Left ventricle myocardium inferior (tissue), 1 donor: ENCODE results near the gene ELMOD2. TPM values are rescaled to one million over a fixed set of nuclear protein-coding genes. Genes with fewer than 3 reads are reported as not detected.

Source experiments
- DNase-seq: peaks from one replicate; pipeline ENCODE4 v3.0.0-alpha.2; 2020
- H3K27ac ChIP-seq: fragments of 200-600 bp; replicated peaks from 2 replicates; pipeline ENCODE4 v1.8.0; 2021
- H3K27me3 ChIP-seq: fragments of 200-600 bp; 2 replicates; pipeline ENCODE4 v1.8.0; 2021; ENCODE audit warnings: low read depth
- H3K36me3 ChIP-seq: fragments of 200-600 bp; 2 replicates; pipeline ENCODE4 v1.8.0; 2021
- H3K4me1 ChIP-seq: fragments of 200-600 bp; 2 replicates; pipeline ENCODE4 v1.8.0; 2021
- H3K4me3 ChIP-seq: fragments of 200-600 bp; 2 replicates; pipeline ENCODE4 v1.8.0; 2021; ENCODE audit warnings: mild to moderate bottlenecking, moderate library complexity
- H3K9me3 ChIP-seq: fragments of 200-600 bp; replicated peaks from 2 replicates; pipeline ENCODE4 v1.8.0; 2021
- CTCF ChIP-seq: fragments of 200-600 bp; IDR thresholded peaks from 2 replicates; pipeline ENCODE4 v1.8.0; 2021; ENCODE audit warnings: antibody characterized with exemption, mild to moderate bottlenecking, borderline replicate concordance
- intact Hi-C: fragments of 100-400 bp; cut with micrococcal nuclease; formaldehyde crosslinking; loops from one replicate; pipeline ENCODE4 v1.11.0; 2022
- total RNA-seq: library from RNA; stranded (reverse); fragmentation: NEBNext Ultra II Directional; extraction: Animal tissue kit (Norgen Biotek cat#: 25700); gene quantifications from one replicate; pipeline ENCODE4 v1.2.1, GENCODE V29; 2021
- donor health status: DM: no; HTN: yes; CAD: no; lungs with severe emphysema.

Gene ELMOD2
- total RNA-seq, 1 donor from 2014 or later = 16.8 TPM

DNA sequence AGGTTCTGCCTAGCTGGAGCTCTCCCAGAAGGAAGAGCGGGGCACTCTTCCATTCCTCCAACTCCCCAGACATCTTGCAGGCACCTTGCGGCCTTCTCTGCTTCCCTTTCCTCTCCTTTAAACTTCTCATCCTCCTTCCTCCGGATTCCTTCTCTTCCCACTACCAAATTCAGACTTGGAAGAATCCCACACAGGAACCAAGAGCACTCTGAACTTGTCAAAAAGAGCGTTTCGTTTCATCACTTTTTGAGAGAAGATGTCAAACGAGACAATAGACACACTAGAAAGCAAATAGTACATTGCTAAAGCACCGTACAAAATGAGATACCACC is 45.3 kb downstream of the ELMOD2 start:
- Histone ChIP-seq H3K27me3 (peaks cover 64% of the 10 kb centered on the region), H3K9me3 (peaks cover 13% of the 10 kb centered on the region), H3K36me3 (no peaks in the 10 kb centered on the region), H3K4me3 (peak overlapping the region; percentile 70), H3K4me1 (peaks cover 22% of the 10 kb centered on the region), H3K27ac (no peak overlapping the region)
- DNase-seq = no peak
- no peak for TF ChIP-seq CTCF
- intact Hi-C loops = no loop called here

- Histone ChIP-seq H3K27me3 (peaks cover 68% of the 10 kb centered on the region), H3K4me1 (peaks cover 22% of the 10 kb centered on the region), H3K27ac (no peak overlapping the region), H3K9me3 (peaks cover 13% of the 10 kb centered on the region), H3K36me3 (no peaks in the 10 kb centered on the region), H3K4me3 (no peak overlapping the region)
- TF ChIP-seq CTCF = no peak
- intact Hi-C loops = no loop called here
- no peak for DNase-seq
These were observed 47.7 kb downstream of the ELMOD2 start for GRCh38 chr4:140571620-140572019.

- Histone ChIP-seq H3K4me1 (no peaks in the 10 kb centered on the region), H3K4me3 (no peak overlapping the region), H3K27ac (no peak overlapping the region), H3K27me3 (peaks cover 75% of the 10 kb centered on the region), H3K9me3 (peaks cover 13% of the 10 kb centered on the region), H3K36me3 (no peaks in the 10 kb centered on the region)
- DNase-seq = no peak
- TF ChIP-seq CTCF = no peak
- intact Hi-C loops = no loop called here
These were observed 51.5 kb downstream of the ELMOD2 start for GRCh38 chr4:140575489-140575888.

- Histone ChIP-seq H3K27ac (no peak overlapping the region), H3K4me1 (no peaks in the 10 kb centered on the region), H3K27me3 (peaks cover 71% of the 10 kb centered on the region), H3K36me3 (no peaks in the 10 kb centered on the region), H3K9me3 (no peaks in the 10 kb centered on the region), H3K4me3 (no peak overlapping the region)
- no peak for TF ChIP-seq CTCF
- intact Hi-C loops = no loop called here
- no peak for DNase-seq
These were observed 55.3 kb downstream of the ELMOD2 start for GRCh38 chr4:140579278-140579677.

DNA sequence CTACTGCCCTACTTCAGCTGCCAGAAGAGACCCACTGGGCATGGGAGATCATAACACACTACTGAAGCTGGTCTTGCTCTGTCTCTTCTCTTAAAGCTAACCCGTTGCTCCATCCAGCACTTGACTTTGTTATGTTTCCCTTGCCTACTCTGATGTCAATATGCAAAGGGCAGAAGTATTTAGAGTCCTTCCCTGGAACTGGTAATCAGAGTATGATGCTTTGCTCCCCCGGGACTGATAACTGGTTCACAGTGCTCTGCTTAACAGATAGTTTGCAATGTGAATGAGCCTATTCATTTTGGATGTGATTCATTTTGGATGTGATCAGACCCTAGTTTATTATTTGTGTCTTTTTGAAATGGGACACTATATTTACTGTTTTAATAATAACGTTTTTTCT is 57.1 kb downstream of the ELMOD2 start:
- DNase-seq = no peak
- H3K27me3 ChIP-seq = peaks cover 61% of the 10 kb centered on the region
- no peaks in the 10 kb centered on the region for H3K36me3 ChIP-seq
- intact Hi-C loops = no loop called here
- TF ChIP-seq CTCF = no peak
- H3K27ac ChIP-seq = no peak overlapping the region
- H3K9me3 ChIP-seq = no peaks in the 10 kb centered on the region
- no peaks in the 10 kb centered on the region for H3K4me1 ChIP-seq
- no peak overlapping the region for H3K4me3 ChIP-seq

DNA sequence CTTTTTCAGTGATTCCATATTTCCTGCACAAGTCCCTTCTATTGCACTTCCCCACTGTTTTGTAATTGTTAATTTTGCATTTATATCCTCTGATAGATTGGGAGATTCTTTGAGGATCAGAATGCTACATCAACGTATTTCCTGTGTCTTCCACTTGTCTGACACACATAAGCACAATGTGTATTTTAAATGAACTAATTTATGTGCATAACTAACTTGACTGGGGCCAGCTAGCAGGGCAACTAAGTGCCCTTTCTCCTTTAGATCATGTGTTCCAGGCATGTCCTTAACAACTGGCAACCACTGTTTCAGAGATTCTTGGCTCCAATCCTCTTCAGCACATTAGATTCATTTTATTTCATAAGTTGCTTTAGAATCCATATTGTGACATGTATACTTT is 60.5 kb downstream of the ELMOD2 start:
- Histone ChIP-seq H3K36me3 (no peaks in the 10 kb centered on the region), H3K27ac (no peak overlapping the region), H3K9me3 (no peaks in the 10 kb centered on the region), H3K27me3 (peaks cover 28% of the 10 kb centered on the region), H3K4me1 (no peaks in the 10 kb centered on the region), H3K4me3 (no peak overlapping the region)
- no peak for TF ChIP-seq CTCF
- intact Hi-C loops = no loop called here
- DNase-seq = no peak
